ENCODE results near the gene DMRT1.

Gene DMRT1

DNA sequence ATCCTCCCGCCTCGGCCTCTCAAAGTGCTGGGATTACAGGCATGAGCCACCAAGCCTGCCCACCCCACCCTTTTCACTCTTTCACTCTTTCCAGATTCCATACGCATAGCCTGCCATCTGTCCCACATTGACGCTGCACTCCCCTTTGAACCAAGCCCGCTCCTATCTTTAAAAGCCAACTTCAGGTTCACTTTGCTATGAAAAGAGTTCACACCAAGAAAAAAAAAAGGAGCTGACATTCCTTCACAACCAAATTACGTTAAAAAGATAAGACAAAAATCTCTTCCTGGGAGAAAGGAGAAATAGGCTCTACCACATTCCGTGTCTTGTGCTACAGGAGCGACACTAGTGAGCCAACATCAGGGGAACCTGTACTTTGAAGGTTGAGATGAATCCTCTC lies 41.5 kb downstream of the DMRT1 start:
- TF ChIP-seq MEIS1 (CRISPR knock-in tag; IDR thresholded peaks at IDR 0.05; ENCODE audit: borderline replicate concordance): no peak
- TF ChIP-seq, protein P1, sequence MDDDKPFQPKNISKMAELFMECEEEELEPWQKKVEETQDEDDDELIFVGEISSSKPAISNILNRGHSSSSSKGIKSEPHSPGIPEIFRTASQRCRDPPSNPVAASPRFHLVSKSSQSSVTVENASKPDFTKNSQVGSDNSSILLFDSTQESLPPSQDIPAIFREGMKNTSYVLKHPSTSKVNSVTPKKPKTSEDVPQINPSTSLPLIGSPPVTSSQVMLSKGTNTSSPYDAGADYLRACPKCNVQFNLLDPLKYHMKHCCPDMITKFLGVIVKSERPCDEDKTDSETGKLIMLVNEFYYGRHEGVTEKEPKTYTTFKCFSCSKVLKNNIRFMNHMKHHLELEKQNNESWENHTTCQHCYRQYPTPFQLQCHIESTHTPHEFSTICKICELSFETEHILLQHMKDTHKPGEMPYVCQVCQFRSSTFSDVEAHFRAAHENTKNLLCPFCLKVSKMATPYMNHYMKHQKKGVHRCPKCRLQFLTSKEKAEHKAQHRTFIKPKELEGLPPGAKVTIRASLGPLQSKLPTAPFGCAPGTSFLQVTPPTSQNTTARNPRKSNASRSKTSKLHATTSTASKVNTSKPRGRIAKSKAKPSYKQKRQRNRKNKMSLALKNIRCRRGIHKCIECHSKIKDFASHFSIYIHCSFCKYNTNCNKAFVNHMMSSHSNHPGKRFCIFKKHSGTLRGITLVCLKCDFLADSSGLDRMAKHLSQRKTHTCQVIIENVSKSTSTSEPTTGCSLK (tag by site-specific recombination; IDR thresholded peaks at IDR 0.05): no peak
- Histone ChIP-seq H3K4me3 (ENCODE audit: low read depth, low read length) (no peak overlapping the region), H3K9me3 (ENCODE audit: control insufficient read depth, insufficient read depth, low read depth, low read length) (no peaks in the 10 kb centered on the region), H3K27ac (ENCODE audit: extremely low read depth, low read depth, low read length) (no peak overlapping the region), H3K4me1 (ENCODE audit: control insufficient read depth, insufficient read depth, low read length) (no peaks in the 10 kb centered on the region), H3K36me3 (ENCODE audit: control insufficient read depth in 2 of 2, insufficient read depth in 1 of 2, low read length in 2 of 2) (no peaks in the 10 kb centered on the region)
- ChIA-PET CTCF (interaction anchor here (0.6 to 1.5 kb wide), 4 partner anchors 45 to 489 kb away, joined by 3 to 6 read pairs (median 4); no protein-coding TSS in a partner anchor), POLR2A (no interaction called here)

DNA sequence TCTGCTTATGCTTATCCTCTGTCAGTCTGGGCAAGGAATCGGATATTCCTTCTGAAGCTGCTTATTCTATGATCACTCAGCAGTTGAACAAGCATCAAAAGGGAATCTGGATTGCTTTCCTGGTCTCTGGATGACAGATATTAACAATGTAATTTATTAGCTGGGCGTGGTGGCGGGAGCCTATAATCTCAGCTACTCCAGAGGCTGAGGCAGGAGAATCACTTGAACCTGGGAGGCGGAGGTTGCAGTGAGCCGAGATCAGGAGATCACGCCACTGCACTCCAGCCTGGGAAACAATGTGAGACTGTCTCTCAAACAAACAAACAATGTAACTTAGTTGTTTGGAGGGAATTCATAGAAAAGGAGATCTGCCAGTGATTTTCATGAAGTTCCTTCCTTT lies 45.4 kb downstream of the DMRT1 start:
- Histone ChIP-seq H3K4me3 (ENCODE audit: low read depth, low read length) (no peak overlapping the region), H3K9me3 (ENCODE audit: control insufficient read depth, insufficient read depth, low read depth, low read length) (no peaks in the 10 kb centered on the region), H3K36me3 (ENCODE audit: control insufficient read depth in 2 of 2, insufficient read depth in 1 of 2, low read length in 2 of 2) (no peaks in the 10 kb centered on the region), H3K4me1 (ENCODE audit: control insufficient read depth, insufficient read depth, low read length) (no peaks in the 10 kb centered on the region), H3K27ac (ENCODE audit: extremely low read depth, low read depth, low read length) (no peak overlapping the region)
- ChIA-PET POLR2A (no interaction called here), CTCF (interaction anchor here (0.9 to 2.3 kb wide), 4 partner anchors 11 to 122 kb away, joined by 3 to 8 read pairs (median 6); no protein-coding TSS in a partner anchor)
- no peak for TF ChIP-seq BCL11A (tag by site-specific recombination; IDR thresholded peaks at IDR 0.05; ENCODE audit: low read depth)
- no peak for TF ChIP-seq ZBTB7A (tag by site-specific recombination; IDR thresholded peaks at IDR 0.05; ENCODE audit: low read depth)
- no peak for TF ChIP-seq ZNF670 (tag by site-specific recombination; IDR thresholded peaks at IDR 0.05; ENCODE audit: low read depth)
- TF ChIP-seq ZNF24 (tag by site-specific recombination; IDR thresholded peaks at IDR 0.05): no peak
- TF ChIP-seq KLF9 (tag by site-specific recombination; IDR thresholded peaks at IDR 0.05; ENCODE audit: low read depth): no peak

DNA sequence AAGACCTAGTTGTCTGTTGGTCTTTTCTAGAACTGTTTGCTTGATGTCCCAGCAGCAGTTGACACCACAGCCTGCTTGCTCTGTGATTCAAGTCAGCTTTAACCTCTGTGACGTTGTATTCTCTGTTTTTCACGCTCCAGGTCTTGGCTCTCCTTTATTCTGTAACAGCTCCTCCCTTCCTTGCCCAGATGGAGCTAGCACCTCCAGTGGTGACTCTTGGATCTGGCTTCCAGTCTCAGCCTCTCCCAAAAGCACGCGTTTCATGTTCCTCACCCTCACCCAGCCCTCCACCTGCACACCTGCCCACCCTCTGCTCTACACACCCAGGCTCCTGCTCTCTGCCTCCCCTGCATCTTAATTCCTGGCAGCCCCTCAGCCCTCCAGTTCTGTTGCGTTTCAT lies 50.6 kb downstream of the DMRT1 start:
- POLR2A ChIA-PET: no interaction called here
- H3K4me3 ChIP-seq (ENCODE audit: low read depth, low read length): no peak overlapping the region
- CTCF ChIA-PET: interaction anchor here (0.5 to 2.3 kb wide), 9 partner anchors 8 to 544 kb away, joined by 3 to 13 read pairs (median 3); no protein-coding TSS in a partner anchor
- no peaks in the 10 kb centered on the region; the same call in 1 of the 2 replicates for H3K9me3 ChIP-seq (ENCODE audit: control insufficient read depth, insufficient read depth, low read depth, low read length)
- no peaks in the 10 kb centered on the region for H3K36me3 ChIP-seq (ENCODE audit: control insufficient read depth in 2 of 2, insufficient read depth in 1 of 2, low read length in 2 of 2)
- H3K4me1 ChIP-seq (ENCODE audit: control insufficient read depth, insufficient read depth, low read length): no peaks in the 10 kb centered on the region
- H3K27ac ChIP-seq (ENCODE audit: extremely low read depth, low read depth, low read length): no peak overlapping the region
- TF ChIP-seq, protein P2, sequence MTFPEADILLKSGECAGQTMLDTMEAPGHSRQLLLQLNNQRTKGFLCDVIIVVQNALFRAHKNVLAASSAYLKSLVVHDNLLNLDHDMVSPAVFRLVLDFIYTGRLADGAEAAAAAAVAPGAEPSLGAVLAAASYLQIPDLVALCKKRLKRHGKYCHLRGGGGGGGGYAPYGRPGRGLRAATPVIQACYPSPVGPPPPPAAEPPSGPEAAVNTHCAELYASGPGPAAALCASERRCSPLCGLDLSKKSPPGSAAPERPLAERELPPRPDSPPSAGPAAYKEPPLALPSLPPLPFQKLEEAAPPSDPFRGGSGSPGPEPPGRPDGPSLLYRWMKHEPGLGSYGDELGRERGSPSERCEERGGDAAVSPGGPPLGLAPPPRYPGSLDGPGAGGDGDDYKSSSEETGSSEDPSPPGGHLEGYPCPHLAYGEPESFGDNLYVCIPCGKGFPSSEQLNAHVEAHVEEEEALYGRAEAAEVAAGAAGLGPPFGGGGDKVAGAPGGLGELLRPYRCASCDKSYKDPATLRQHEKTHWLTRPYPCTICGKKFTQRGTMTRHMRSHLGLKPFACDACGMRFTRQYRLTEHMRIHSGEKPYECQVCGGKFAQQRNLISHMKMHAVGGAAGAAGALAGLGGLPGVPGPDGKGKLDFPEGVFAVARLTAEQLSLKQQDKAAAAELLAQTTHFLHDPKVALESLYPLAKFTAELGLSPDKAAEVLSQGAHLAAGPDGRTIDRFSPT (tag by site-specific recombination; IDR thresholded peaks at IDR 0.05): no peak
- no peak for TF ChIP-seq ZNF202 (tag by site-specific recombination; IDR thresholded peaks at IDR 0.05; ENCODE audit: borderline replicate concordance)
- no peak for TF ChIP-seq KLF16 (tag by site-specific recombination; IDR thresholded peaks at IDR 0.05)
- TF ChIP-seq OVOL3 (tag by site-specific recombination; IDR thresholded peaks at IDR 0.05): no peak
- no peak for TF ChIP-seq SETDB1 (IDR thresholded peaks at IDR 0.05; ENCODE audit: insufficient read length, low read length)
- TF ChIP-seq, protein P3, sequence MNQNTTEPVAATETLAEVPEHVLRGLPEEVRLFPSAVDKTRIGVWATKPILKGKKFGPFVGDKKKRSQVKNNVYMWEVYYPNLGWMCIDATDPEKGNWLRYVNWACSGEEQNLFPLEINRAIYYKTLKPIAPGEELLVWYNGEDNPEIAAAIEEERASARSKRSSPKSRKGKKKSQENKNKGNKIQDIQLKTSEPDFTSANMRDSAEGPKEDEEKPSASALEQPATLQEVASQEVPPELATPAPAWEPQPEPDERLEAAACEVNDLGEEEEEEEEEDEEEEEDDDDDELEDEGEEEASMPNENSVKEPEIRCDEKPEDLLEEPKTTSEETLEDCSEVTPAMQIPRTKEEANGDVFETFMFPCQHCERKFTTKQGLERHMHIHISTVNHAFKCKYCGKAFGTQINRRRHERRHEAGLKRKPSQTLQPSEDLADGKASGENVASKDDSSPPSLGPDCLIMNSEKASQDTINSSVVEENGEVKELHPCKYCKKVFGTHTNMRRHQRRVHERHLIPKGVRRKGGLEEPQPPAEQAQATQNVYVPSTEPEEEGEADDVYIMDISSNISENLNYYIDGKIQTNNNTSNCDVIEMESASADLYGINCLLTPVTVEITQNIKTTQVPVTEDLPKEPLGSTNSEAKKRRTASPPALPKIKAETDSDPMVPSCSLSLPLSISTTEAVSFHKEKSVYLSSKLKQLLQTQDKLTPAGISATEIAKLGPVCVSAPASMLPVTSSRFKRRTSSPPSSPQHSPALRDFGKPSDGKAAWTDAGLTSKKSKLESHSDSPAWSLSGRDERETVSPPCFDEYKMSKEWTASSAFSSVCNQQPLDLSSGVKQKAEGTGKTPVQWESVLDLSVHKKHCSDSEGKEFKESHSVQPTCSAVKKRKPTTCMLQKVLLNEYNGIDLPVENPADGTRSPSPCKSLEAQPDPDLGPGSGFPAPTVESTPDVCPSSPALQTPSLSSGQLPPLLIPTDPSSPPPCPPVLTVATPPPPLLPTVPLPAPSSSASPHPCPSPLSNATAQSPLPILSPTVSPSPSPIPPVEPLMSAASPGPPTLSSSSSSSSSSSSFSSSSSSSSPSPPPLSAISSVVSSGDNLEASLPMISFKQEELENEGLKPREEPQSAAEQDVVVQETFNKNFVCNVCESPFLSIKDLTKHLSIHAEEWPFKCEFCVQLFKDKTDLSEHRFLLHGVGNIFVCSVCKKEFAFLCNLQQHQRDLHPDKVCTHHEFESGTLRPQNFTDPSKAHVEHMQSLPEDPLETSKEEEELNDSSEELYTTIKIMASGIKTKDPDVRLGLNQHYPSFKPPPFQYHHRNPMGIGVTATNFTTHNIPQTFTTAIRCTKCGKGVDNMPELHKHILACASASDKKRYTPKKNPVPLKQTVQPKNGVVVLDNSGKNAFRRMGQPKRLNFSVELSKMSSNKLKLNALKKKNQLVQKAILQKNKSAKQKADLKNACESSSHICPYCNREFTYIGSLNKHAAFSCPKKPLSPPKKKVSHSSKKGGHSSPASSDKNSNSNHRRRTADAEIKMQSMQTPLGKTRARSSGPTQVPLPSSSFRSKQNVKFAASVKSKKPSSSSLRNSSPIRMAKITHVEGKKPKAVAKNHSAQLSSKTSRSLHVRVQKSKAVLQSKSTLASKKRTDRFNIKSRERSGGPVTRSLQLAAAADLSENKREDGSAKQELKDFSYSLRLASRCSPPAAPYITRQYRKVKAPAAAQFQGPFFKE (tag by site-specific recombination; IDR thresholded peaks at IDR 0.05; ENCODE audit: borderline replicate concordance): no peak
- no peak for TF ChIP-seq ZNF157 (tag by site-specific recombination; IDR thresholded peaks at IDR 0.05)
- TF ChIP-seq, protein P4, sequence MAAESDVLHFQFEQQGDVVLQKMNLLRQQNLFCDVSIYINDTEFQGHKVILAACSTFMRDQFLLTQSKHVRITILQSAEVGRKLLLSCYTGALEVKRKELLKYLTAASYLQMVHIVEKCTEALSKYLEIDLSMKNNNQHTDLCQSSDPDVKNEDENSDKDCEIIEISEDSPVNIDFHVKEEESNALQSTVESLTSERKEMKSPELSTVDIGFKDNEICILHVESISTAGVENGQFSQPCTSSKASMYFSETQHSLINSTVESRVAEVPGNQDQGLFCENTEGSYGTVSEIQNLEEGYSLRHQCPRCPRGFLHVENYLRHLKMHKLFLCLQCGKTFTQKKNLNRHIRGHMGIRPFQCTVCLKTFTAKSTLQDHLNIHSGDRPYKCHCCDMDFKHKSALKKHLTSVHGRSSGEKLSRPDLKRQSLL (tag by site-specific recombination; IDR thresholded peaks at IDR 0.05): no peak
- TF ChIP-seq, protein P5, sequence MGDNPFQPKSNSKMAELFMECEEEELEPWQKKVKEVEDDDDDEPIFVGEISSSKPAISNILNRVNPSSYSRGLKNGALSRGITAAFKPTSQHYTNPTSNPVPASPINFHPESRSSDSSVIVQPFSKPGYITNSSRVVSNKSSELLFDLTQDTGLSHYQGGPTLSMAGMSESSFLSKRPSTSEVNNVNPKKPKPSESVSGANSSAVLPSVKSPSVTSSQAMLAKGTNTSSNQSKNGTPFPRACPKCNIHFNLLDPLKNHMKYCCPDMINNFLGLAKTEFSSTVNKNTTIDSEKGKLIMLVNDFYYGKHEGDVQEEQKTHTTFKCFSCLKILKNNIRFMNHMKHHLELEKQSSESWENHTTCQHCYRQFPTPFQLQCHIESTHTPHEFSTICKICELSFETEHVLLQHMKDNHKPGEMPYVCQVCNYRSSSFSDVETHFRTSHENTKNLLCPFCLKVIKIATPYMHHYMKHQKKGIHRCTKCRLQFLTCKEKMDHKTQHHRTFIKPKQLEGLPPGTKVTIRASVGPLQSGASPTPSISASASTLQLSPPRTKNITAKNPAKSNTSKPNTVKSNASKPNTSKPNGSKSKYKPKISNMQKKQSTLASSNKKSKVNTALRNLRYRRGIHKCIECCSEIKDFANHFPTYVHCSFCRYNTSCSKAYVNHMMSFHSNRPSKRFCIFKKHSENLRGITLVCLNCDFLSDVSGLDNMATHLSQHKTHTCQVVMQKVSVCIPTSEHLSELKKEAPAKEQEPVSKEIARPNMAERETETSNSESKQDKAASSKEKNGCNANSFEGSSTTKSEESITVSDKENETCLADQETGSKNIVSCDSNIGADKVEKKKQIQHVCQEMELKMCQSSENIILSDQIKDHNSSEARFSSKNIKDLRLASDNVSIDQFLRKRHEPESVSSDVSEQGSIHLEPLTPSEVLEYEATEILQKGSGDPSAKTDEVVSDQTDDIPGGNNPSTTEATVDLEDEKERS (tag by site-specific recombination; IDR thresholded peaks at IDR 0.05): no peak

Data from HEK293 (cell line).